Type B pancreatic cell (in vitro differentiated cells): ENCODE results near the gene WNK1. TPM values are rescaled to one million over a fixed set of nuclear protein-coding genes. Genes with fewer than 3 reads are reported as not detected.

Experiments
- DNase-seq: peaks from one replicate; pipeline ENCODE4 v3.0.0; 2021; ENCODE audit warnings: mixed read lengths; ENCODE audit not compliant: unreplicated experiment; ENCODE audit errors: extremely low spot score
- H3K27ac Mint-ChIP-seq: 2 replicates; pipeline ENCODE4 v1.8.0; 2021; ENCODE audit warnings: mild to moderate bottlenecking, mixed read lengths
- H3K27me3 Mint-ChIP-seq: 2 replicates; pipeline ENCODE4 v1.8.0; 2021; ENCODE audit warnings: mixed read lengths
- H3K36me3 Mint-ChIP-seq: 2 replicates; pipeline ENCODE4 v1.8.0; 2021; ENCODE audit warnings: mixed read lengths
- H3K4me1 Mint-ChIP-seq: one replicate; pipeline ENCODE4 v1.8.0; 2021; ENCODE audit warnings: mixed read lengths; ENCODE audit not compliant: unreplicated experiment
- H3K4me3 Mint-ChIP-seq: 2 replicates; pipeline ENCODE4 v1.8.0; 2021; ENCODE audit warnings: mild to moderate bottlenecking, mixed read lengths
- H3K9me3 Mint-ChIP-seq: 2 replicates; pipeline ENCODE4 v1.8.0; 2021; ENCODE audit warnings: mixed read lengths
- CTCF ChIP-seq: fragments of 200-600 bp; sonication (generic); conservative IDR thresholded peaks from 2 replicates; pipeline ENCODE4 v1.5.0; 2021; ENCODE audit warnings: antibody characterized with exemption, mild to moderate bottlenecking
- total RNA-seq: library from RNA; stranded (reverse); gene quantifications from 2 replicates; pipeline ENCODE4 v1.2.1, GENCODE V29; 2021; ENCODE audit warnings: low replicate concordance

WNK1 gene
- total RNA-seq, 1 donor from 2014 or later, result 132 TPM

GRCh38 chr12:777550-778047, 25.2 kb downstream of the WNK1 start:
- Mint-ChIP-seq H3K36me3 (no peaks in the 10 kb centered on the region), H3K27me3 (no peaks in the 10 kb centered on the region), H3K9me3 (no peaks in the 10 kb centered on the region), H3K4me1 (peaks cover 25% of the 10 kb centered on the region), H3K27ac (no peak overlapping the region), H3K4me3 (no peak overlapping the region)
- no peak for DNase-seq
- TF ChIP-seq CTCF, result no peak

- no peak for DNase-seq
- Mint-ChIP-seq H3K4me3 (no peak overlapping the region), H3K4me1 (peaks cover 20% of the 10 kb centered on the region), H3K36me3 (no peaks in the 10 kb centered on the region), H3K27ac (no peak overlapping the region), H3K27me3 (no peaks in the 10 kb centered on the region), H3K9me3 (no peaks in the 10 kb centered on the region)
- TF ChIP-seq CTCF, result no peak
Observed at GRCh38 chr12:778615-779014, 26.2 kb downstream of the WNK1 start.

GRCh38 chr12:779745-780734, 27.7 kb downstream of the WNK1 start:
- H3K27me3 Mint-ChIP-seq, result no peaks in the 10 kb centered on the region

DNA sequence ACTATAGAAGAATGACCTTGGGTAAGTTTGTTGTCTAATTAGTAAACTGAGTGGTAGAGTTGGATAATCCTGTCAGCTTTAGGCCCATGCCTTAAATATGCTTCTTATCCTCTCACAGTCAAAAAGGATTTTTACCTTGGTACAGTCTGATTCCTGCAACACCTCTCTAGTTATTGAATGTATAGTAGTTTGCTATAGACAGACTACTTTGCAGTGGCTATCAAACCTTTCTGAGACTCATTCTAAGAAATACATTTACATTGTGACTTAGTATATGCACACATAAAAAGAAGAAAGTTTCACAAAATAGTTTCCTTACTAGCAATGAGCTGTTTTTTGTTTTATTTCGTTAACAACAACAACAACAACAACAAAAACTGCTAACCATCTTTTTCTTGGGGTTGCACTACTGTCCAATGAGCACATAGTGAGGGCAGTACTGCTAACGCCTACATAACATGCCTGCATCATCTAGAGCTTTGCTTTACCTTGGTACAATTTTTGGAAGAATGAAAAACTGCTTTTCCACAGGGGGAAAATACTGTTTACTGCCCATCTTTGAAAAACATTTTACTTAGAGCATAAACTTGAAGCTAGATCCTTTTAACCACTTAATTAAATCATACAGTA, 28.5 kb downstream of the WNK1 start:
- Mint-ChIP-seq H3K27ac (no peak overlapping the region), H3K9me3 (no peaks in the 10 kb centered on the region), H3K36me3 (no peaks in the 10 kb centered on the region)

More at GRCh38 chr12:779745-780734, 27.7 kb downstream of the WNK1 start:
- Mint-ChIP-seq H3K4me3 (no peak overlapping the region), H3K36me3 (no peaks in the 10 kb centered on the region), H3K9me3 (no peaks in the 10 kb centered on the region), H3K27ac (no peak overlapping the region), H3K4me1 (peaks cover 12% of the 10 kb centered on the region)
- TF ChIP-seq CTCF, result no peak
- DNase-seq, result no peak

GRCh38 chr12:785706-786105, 33.3 kb downstream of the WNK1 start:
- Mint-ChIP-seq H3K27ac (no peak overlapping the region), H3K36me3 (peaks cover 3% of the 10 kb centered on the region), H3K9me3 (no peaks in the 10 kb centered on the region), H3K4me3 (no peak overlapping the region), H3K4me1 (no peaks in the 10 kb centered on the region), H3K27me3 (no peaks in the 10 kb centered on the region)
- TF ChIP-seq CTCF, result no peak
- DNase-seq, result no peak

More for the DNA sequence above, 28.5 kb downstream of the WNK1 start:
- H3K4me1 Mint-ChIP-seq, result peaks cover 12% of the 10 kb centered on the region
- no peak overlapping the region for H3K4me3 Mint-ChIP-seq
- H3K27me3 Mint-ChIP-seq, result no peaks in the 10 kb centered on the region
- no peak for TF ChIP-seq CTCF
- DNase-seq, result no peak
